ENCODE measurements around the gene TBX15.

The TBX15 gene

GRCh38 chr1:118973032-118973431, 15.1 kb downstream of the TBX15 start:
- TF ChIP-seq POLR2AphosphoS5 (IDR thresholded peaks at IDR 0.05; ENCODE audit: low read depth, low read length) (no peak), FOXP2 (optimal IDR thresholded peaks at IDR 0.05; ENCODE audit: borderline replicate concordance, extremely low read depth, extremely low read length, insufficient read depth) (no peak), SIN3A (IDR thresholded peaks at IDR 0.05; ENCODE audit: borderline replicate concordance, insufficient read depth, low read length) (no peak), TAF1 (IDR thresholded peaks at IDR 0.05; ENCODE audit: borderline replicate concordance, insufficient read depth, low read length) (no peak)
- TF ChIP-seq, protein P1, sequence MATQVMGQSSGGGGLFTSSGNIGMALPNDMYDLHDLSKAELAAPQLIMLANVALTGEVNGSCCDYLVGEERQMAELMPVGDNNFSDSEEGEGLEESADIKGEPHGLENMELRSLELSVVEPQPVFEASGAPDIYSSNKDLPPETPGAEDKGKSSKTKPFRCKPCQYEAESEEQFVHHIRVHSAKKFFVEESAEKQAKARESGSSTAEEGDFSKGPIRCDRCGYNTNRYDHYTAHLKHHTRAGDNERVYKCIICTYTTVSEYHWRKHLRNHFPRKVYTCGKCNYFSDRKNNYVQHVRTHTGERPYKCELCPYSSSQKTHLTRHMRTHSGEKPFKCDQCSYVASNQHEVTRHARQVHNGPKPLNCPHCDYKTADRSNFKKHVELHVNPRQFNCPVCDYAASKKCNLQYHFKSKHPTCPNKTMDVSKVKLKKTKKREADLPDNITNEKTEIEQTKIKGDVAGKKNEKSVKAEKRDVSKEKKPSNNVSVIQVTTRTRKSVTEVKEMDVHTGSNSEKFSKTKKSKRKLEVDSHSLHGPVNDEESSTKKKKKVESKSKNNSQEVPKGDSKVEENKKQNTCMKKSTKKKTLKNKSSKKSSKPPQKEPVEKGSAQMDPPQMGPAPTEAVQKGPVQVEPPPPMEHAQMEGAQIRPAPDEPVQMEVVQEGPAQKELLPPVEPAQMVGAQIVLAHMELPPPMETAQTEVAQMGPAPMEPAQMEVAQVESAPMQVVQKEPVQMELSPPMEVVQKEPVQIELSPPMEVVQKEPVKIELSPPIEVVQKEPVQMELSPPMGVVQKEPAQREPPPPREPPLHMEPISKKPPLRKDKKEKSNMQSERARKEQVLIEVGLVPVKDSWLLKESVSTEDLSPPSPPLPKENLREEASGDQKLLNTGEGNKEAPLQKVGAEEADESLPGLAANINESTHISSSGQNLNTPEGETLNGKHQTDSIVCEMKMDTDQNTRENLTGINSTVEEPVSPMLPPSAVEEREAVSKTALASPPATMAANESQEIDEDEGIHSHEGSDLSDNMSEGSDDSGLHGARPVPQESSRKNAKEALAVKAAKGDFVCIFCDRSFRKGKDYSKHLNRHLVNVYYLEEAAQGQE (IDR thresholded peaks at IDR 0.05; ENCODE audit: insufficient read depth in 1 of 2, low read depth in 2 of 2, low read length in 2 of 2): no peak

DNA sequence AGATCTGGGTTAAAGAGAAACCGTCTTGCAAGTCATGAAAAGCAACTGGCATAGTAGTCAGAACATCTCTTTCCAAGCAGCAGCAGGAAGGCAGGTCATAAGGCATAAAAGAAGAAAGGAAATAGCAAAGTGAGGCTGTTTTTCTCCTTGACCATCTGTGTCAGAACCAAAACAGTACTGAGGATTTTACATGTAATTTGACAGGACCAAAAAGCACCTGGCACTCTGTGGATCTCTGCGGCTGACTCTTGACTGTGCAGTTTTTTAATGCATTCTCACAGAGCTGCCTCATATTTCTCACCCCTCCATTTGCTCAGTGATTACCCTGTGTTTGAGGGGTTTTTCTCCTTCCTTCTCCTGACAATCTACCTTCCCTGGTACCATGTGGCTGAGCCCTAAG, 17.7 kb downstream of the TBX15 start:
- TF ChIP-seq TAF1 (IDR thresholded peaks at IDR 0.05; ENCODE audit: borderline replicate concordance, insufficient read depth, low read length) (no peak), FOXP2 (optimal IDR thresholded peaks at IDR 0.05; ENCODE audit: borderline replicate concordance, extremely low read depth, extremely low read length, insufficient read depth) (no peak), POLR2AphosphoS5 (IDR thresholded peaks at IDR 0.05; ENCODE audit: low read depth, low read length) (no peak), SIN3A (IDR thresholded peaks at IDR 0.05; ENCODE audit: borderline replicate concordance, insufficient read depth, low read length) (no peak)
- TF ChIP-seq, protein P1 (IDR thresholded peaks at IDR 0.05; ENCODE audit: insufficient read depth in 1 of 2, low read depth in 2 of 2, low read length in 2 of 2): no peak

DNA sequence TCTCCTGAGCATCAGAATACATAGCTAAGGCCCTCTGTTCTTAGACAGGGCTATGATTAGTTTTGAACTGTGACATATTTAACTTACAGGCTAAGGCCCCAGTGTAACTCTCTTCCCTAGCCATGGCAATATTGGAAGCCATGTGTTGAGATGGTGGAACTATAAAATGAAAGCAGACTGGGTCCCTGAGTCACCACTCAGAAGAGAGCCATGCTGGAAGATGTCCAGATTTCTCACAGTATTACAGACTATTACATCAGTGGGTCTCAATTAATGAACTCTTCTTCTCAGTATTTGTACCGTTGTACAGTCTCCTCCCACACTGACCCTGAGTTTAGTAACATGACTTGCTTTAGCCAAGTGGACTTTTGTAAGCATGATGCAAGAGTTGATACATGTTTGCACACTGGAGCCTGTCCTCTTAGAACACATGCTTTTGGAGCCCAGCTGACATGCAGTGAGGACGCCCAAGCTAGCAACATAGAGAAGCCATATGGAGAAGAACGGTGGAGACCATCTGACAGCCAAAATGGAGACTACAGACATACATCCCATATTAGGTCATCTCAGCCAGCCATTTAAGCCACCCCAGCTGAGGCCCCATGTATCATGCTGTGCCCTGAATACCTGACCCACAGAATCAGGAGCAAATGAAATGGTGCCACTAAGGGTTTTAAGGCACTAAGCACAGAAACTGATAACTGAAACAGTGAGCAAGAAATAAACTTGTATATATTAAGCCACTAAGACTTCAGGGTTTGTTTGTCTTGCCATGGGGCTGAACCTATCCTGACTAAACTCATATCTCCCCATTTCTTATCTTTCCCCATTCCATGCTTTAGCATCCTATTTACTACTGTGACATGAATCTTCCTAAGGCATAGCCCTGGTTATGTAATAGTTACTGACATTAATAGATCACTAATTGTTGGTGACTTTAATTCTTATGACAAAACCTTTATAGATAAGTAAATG, 24.4 kb downstream of the TBX15 start:
- TF ChIP-seq TAF1 (IDR thresholded peaks at IDR 0.05; ENCODE audit: borderline replicate concordance, insufficient read depth, low read length) (no peak), FOXP2 (optimal IDR thresholded peaks at IDR 0.05; ENCODE audit: borderline replicate concordance, extremely low read depth, extremely low read length, insufficient read depth) (no peak), POLR2AphosphoS5 (IDR thresholded peaks at IDR 0.05; ENCODE audit: low read depth, low read length) (no peak), SIN3A (IDR thresholded peaks at IDR 0.05; ENCODE audit: borderline replicate concordance, insufficient read depth, low read length) (no peak)
- TF ChIP-seq, protein P1 (IDR thresholded peaks at IDR 0.05; ENCODE audit: insufficient read depth in 1 of 2, low read depth in 2 of 2, low read length in 2 of 2): no peak

- TF ChIP-seq SIN3A (IDR thresholded peaks at IDR 0.05; ENCODE audit: borderline replicate concordance, insufficient read depth, low read length) (no peak), POLR2AphosphoS5 (IDR thresholded peaks at IDR 0.05; ENCODE audit: low read depth, low read length) (no peak), FOXP2 (optimal IDR thresholded peaks at IDR 0.05; ENCODE audit: borderline replicate concordance, extremely low read depth, extremely low read length, insufficient read depth) (no peak), TAF1 (IDR thresholded peaks at IDR 0.05; ENCODE audit: borderline replicate concordance, insufficient read depth, low read length) (no peak)
- TF ChIP-seq, protein P1 (IDR thresholded peaks at IDR 0.05; ENCODE audit: insufficient read depth in 1 of 2, low read depth in 2 of 2, low read length in 2 of 2): no peak
Measured at GRCh38 chr1:118963138-118963455, 25.0 kb downstream of the TBX15 start.

All from PFSK-1 (cell line).